ENCODE data around the gene POU4F1. TPM values are rescaled to one million over a fixed set of nuclear protein-coding genes. Genes with fewer than 3 reads are reported as not detected.

POU4F1 gene
- total and polyA plus RNA-seq, 2 of the 13 experiments (the other 11 are each of a cell fraction or from before 2014, with no cell fraction given) = 1.0 to 1.1 TPM

DNA sequence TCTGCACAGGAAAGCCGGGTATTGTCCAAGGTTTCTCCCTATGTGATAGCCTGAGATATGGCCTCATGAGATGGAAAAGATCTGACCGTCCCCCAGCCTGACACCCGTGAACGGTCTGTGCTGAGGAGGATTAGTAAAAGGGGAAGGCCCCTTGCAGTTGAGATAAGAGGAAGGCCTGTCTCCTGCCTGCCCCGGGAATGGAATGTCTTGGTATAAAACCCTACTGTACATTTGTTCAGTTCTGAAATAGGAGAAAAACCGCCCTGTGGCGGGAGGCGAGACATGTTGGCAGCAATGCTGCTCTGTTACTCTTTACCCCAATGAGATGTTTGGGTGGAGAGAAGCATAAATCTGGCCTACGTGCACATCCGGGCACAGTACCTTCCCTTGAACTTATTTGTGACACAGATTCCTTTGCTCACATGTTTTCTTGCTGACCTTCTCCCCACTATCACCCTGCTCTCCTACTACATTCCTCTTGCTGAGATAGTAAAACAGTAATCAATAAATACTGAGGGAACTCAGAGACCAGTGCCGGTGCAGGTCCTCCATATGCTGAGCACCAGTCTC is 43.8 kb upstream of the POU4F1 start (continued):
- TF ChIP-seq, protein P1, sequence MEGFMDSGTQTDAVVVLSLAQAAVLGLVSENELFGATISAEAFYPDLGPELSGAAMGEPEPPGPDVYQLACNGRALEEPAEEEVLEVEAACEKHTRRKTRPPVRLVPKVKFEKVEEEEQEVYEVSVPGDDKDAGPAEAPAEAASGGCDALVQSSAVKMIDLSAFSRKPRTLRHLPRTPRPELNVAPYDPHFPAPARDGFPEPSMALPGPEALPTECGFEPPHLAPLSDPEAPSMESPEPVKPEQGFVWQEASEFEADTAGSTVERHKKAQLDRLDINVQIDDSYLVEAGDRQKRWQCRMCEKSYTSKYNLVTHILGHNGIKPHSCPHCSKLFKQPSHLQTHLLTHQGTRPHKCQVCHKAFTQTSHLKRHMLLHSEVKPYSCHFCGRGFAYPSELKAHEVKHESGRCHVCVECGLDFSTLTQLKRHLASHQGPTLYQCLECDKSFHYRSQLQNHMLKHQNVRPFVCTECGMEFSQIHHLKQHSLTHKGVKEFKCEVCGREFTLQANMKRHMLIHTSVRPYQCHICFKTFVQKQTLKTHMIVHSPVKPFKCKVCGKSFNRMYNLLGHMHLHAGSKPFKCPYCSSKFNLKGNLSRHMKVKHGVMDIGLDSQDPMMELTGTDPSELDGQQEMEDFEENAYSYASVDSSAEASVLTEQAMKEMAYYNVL (CRISPR knock-in tag; IDR thresholded peaks at IDR 0.05; ENCODE audit: borderline replicate concordance) = peak; percentile 64; the same call in 1 of the 2 replicates
- 0 out of 2 replicates have a peak, but pooled peaks have one; percentile 4 for TF ChIP-seq FOXA3 (CRISPR knock-in tag; IDR thresholded peaks at IDR 0.05)

DNA sequence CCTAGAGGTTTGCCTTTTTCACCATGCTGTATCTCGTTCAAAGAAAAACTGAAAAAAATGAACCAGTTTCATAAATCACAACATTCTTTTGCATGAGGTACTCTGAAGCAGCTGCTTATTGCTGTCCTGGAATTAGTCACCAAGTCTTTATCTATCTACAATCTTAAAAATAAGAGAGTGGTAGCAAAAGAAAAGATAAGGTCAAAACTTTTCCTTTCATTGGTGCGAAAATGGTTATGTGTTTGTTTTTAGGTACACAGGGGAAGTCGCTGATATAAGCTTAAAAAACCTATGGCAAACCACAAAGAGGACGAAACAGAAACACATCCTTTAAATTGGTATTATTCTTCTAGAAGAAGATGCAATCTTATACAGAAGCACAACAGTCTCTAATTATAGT is 34.9 kb upstream of the POU4F1 start:
- 96% methylated on average over 4 of the region's 4 CpGs for WGBS (ENCODE audit: low lambda C conversion rate)
- CTCF ChIA-PET (ENCODE audit: low intra/inter-chr PET ratio, low total read pairs) = no interaction called here
- TF ChIP-seq RFX1 (IDR thresholded peaks at IDR 0.05) (no peak), ZNF609 (CRISPR knock-in tag; IDR thresholded peaks at IDR 0.05; ENCODE audit: borderline replicate concordance) (no peak), ZNF564 (CRISPR knock-in tag; IDR thresholded peaks at IDR 0.05) (no peak), ZNF484 (CRISPR knock-in tag; IDR thresholded peaks at IDR 0.05; ENCODE audit: borderline replicate concordance, low read depth) (no peak)
- TF ChIP-seq, protein P2, sequence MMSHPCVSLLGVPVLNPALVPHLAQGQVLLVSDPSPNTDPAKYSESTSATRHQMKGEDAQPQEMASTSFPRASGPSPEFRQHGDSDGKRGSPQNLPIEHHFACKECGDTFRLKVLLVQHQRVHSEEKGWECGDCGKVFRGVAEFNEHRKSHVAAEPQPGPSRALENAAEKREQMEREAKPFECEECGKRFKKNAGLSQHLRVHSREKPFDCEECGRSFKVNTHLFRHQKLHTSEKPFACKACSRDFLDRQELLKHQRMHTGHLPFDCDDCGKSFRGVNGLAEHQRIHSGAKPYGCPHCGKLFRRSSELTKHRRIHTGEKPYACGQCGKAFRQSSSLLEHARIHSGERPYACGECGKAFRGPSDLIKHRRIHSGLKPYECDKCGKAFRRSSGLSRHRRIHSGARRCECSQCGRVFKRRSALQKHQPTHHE (CRISPR knock-in tag; IDR thresholded peaks at IDR 0.05; ENCODE audit: borderline replicate concordance) = no peak
- TF ChIP-seq, protein P3, sequence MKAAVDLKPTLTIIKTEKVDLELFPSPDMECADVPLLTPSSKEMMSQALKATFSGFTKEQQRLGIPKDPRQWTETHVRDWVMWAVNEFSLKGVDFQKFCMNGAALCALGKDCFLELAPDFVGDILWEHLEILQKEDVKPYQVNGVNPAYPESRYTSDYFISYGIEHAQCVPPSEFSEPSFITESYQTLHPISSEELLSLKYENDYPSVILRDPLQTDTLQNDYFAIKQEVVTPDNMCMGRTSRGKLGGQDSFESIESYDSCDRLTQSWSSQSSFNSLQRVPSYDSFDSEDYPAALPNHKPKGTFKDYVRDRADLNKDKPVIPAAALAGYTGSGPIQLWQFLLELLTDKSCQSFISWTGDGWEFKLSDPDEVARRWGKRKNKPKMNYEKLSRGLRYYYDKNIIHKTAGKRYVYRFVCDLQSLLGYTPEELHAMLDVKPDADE (CRISPR knock-in tag; IDR thresholded peaks at IDR 0.05) = no peak
- no peak for ATAC-seq
- FAIRE-seq = no peak
- H4K20me1 ChIP-seq (ENCODE audit: insufficient read depth, low read length) = no peaks in the 10 kb centered on the region
- no peaks in the 10 kb centered on the region for H3K27me3 ChIP-seq (ENCODE audit: control insufficient read depth in 1 of 2, insufficient read depth in 2 of 2, low read length in 2 of 2)
- no peak overlapping the region for H3K4me2 ChIP-seq (ENCODE audit: low read depth, low read length)
- POLR2A ChIA-PET = no interaction called here
- H3K79me2 ChIP-seq (ENCODE audit: insufficient read depth, low read length) = peaks cover 7% of the 10 kb centered on the region
- H3K9ac ChIP-seq (ENCODE audit: insufficient read depth, low read depth, low read length) = no peak overlapping the region
- no peak overlapping the region for H3K4me3 ChIP-seq (replicated peaks in 1 of 3; ENCODE audit: insufficient read depth in 1 of 3, low read depth in 2 of 3, low read length in 3 of 3)
- in situ Hi-C loops (cut with HindIII; ENCODE audit: extremely low pct_ligation_motif_present, low pct_unique_long_range_greater_than_20kb) = no loop called here
- no peaks in the 10 kb centered on the region for H3K9me3 ChIP-seq (ENCODE audit: low read length)
- H3K4me1 ChIP-seq (ENCODE audit: insufficient read depth, low read length) = no peaks in the 10 kb centered on the region
- H3K36me3 ChIP-seq (replicated peaks in 1 of 2; ENCODE audit: control insufficient read depth in 1 of 2, insufficient read depth in 2 of 2, low read length in 2 of 2) = peaks cover 4 to 59% of the 10 kb centered on the region in 2 experiments
- no peak for DNase-seq (ENCODE audit: low spot score)
- intact Hi-C loops (cut with micrococcal nuclease; ENCODE audit: unreplicated experiment) = no loop called here
- H2AFZ ChIP-seq (ENCODE audit: low read length) = no peak overlapping the region
- H3K27ac ChIP-seq (ENCODE audit: extremely low read length, insufficient read depth, low read length) = no peak overlapping the region
- TSS peak; percentile 14 for BruUV-seq (replicated peaks)
